AML-193 (cell line): ENCODE data around the gene OPN1LW.
"Not testable (repeated sequence)": the region's sequence is repeated elsewhere in the genome, so short reads cannot be mapped to it uniquely, and the experiment has no call there.

ENCODE experiments used
- DNase-seq, 2 experiments: peaks; one replicate each; lab custom pipeline; 2025; lab: John Stamatoyannopoulos, UW

OPN1LW gene

DNA sequence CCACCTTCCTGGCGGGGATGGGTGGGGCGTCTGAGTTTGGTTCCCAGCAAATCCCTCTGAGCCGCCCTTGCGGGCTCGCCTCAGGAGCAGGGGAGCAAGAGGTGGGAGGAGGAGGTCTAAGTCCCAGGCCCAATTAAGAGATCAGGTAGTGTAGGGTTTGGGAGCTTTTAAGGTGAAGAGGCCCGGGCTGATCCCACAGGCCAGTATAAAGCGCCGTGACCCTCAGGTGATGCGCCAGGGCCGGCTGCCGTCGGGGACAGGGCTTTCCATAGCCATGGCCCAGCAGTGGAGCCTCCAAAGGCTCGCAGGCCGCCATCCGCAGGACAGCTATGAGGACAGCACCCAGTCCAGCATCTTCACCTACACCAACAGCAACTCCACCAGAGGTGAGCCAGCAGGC lies at the start of gene OPN1LW:
Gene OPN1LW (plus strand): TSS at position 234 of the 400 bp plus-strand sequence. CDS start 41 bp downstream, at position 275.
- not testable (repeated sequence) for DNase-seq

DNA sequence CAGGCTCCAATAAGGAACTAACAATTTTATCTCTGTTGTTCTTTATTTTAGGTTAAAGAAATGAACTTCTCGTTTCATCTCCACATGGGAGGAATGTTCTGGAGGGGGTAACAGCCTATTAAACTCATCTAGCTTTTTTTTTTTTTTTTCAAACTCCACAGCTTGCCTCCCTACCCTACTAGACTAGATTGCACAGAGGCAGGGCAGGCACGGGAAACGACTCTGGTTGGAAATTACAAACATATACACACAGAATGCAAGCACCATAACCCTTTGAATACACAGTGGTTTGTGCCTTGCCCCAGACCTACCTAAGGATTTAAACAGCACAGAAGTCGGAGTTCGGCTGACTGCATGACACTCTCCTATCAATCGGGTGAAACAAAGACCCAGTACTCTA lies 49.2 kb upstream of the OPN1LW start:
- no peak for DNase-seq

DNA sequence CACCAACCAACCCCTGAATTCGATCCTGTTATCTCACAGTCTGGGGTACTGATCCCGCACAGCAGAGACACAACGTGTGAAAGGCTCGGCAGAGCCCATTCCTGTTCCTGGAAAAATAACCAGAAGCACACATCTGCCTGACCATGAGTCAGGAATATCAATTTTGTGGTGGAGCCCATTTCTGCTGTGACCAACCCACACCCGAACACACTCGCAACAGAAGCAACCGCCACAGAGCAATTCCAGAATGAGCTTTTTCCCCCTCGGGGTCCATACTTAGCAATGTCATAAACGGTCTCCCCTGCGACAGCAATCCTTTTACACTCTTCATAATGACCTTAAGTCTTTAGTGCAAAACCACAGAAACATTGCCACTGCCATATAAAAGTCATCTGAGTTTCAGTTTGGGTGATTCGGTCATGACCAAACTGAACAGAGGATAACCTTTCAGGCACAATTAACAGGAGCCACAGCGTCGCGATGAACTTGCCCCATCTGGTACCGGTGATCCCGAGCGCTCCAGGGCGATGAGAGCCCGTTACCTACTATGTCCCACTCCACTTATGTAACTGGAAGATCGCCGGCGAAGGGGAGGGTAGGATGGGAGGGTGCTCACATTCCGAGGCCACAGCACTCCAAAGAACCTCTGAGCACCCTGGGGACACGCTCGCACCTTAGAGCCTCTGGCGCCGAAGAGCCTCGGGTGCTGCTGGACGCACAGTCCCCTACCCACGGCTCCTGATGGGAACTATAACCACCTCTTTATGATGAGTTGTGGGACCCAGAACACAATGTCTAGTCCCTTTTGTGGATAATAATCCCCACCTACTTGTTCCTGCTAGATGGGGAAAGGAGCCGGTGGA lies 47.7 kb upstream of the OPN1LW start:
- DNase-seq, result no peak

DNA sequence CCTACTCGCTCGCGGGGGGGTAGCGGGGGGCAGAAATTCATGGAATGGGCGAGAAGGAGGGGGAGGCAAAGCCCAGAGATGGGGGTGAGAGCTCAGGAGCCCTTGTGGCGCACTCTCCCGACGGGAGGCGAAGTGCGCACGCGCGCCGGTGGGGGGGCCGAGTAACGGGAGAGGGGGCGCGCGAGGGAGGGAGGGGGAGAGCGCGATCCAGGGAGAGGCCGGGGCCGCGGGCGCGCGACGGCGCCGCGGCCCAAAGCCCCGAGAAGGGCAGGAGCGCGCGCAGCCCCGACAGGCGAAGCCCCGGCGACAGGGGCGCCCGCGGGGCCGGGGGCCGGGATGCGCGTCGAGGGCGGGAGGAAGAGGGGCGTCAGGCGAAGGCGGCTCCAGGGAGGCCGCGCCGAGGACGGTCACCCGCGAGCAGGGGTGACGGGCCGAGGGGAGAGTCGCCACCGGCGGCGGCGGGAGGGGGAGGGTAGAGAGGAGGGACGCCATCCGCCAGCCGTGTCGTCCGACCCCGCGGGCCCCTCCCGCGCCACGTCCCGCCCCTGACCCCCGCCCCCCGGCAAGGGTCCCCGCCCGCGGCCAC lies 46.9 kb upstream of the OPN1LW start:
- DNase-seq, result peak in 1 of 2 experiments; percentile 6

DNA sequence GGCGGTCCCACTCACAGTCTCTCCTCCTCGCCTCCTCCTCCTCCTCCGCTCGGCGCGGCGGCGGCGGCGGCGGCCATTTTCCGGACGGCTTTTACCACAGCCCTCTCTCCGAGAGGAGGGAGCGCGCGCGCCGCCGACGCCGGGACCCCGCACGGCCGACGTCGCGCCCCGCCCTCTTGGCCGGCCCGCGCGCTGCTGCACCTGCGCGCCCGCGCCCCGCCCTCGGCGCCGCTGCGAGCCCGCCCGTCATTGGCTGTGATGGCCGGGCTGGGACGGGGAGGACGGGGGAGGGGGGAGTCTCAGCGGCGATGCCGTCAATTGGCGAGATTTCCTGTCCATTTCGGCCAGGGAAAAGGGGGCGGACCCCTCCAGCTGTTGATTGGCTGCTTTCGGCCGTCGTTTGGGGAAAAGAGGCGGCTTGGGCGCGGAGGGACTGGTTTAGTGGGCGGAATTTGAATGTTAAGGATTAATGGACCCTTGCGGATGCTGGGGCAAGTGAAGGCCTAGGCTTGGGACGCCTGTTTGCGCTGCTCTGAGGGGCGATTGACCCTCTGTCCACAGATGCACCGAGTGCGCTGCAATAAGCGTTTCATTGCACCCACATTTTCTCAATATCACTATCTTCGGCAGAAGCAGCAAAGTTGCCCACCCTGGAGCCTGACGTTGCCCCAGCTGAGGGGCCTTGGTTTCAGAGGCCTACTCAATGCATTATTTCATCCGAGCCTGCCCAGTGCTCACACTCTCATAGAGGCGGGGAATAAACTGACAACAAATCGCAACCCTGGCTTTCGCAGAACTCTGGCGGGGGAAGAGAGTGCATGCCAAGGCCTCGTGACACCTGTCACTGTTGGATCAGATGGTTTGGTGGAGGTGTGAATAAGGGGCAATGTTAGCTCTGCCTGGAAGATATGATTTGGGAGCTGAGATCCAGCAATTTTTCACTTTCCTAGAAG lies 46.2 kb upstream of the OPN1LW start, which contains the start of gene MECP2:
Gene MECP2 (minus strand): TSS at position 129 of the 953 bp plus-strand sequence.
- DNase-seq, result peak; percentile 75

DNA sequence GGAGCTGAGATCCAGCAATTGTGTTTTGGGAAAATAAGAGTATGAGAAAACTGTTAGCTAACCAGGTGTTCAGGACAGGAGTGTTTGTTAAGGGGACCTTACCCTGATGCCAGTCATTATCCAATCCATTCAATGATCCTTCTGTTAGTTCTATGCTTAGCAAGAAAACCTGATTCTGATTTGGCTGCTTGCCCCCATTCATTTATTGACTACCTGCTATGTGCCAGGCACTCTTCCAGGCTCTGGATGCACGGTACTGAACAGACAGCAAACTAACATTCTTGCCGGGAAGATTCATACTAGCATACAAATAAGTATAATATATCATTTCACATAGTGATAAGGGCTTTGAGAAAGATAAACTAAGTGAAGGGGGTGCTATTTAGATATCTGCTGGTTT lies 45.5 kb upstream of the OPN1LW start:
- no peak for DNase-seq

DNA sequence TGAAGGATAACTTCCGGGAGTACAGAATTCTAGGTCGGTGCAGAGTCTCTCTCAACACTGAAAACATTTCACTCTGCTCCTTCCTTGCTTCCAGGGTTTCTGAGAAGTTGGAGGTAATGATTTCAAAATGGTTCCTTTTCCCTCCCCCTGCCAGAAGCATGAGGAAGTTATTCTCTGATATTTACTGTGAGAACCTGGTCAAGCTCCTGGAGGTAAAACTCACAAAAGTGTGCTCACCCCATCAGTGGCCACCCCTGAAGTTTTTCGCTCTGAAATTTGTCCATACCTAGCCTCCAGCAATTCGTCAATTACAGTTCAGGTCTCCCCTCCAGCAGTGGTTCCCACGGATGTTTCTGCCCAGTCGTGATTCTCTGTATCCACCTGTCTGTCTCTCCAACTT lies 30.3 kb upstream of the OPN1LW start:
- DNase-seq, result no peak

DNA sequence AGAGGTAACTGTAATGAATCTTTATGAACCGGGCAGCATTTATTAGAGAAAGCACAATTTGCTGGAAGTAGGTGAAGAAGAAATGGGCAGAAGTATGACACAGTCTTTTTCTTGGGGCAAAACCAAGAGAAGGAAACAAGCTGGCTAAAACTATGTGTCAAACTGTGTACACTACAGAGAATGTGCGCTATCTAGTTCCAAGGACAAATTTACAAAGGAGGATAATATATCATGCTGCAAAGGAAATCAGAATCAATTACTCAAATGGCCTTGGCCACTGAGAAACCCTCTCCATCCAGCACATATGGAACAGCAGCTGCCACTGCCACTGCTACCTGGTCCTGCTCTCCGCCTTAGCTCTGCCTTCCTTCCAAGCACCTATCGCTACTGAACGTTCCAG lies 29.4 kb upstream of the OPN1LW start:
- DNase-seq, result no peak

DNA sequence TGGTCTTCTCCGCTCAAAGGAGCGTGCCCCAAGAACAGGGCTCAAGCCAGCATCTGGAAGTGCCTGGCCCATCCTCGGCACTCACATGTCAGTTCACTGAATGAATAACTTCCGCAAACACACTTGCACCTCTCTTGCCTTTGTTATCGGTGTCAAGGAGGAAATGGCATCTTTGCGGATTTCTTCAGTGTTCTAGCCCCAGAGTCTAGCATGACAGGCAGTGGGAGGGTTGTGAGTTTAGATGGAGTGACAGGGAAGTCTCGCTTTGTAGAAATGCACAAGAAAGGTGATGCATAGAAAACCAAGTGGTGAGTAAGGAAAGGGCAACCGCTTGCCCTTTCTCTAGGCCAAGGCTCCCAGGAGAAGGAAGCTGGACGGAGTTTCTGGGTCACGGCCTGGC lies 29.0 kb upstream of the OPN1LW start:
- no peak for DNase-seq

DNA sequence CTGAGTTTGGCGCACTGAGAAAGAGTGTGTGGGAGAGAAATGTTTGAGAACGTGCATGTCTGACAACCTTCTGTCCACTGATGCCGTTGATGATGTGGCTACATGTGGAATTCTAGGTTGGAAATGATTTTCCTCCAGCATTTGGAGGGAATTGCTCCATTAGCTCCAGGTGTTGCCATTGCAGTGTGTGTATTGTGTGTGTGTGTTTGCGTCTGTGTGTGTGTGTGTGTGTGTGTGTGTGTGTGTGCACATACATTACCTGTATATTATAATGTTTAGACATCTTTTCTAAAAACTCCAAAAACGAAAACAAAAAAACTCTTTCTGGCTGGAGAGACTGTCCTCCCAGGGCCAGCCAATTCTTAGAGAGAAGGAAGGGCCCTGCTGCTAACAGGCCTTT lies 28.3 kb upstream of the OPN1LW start:
- no peak for DNase-seq

DNA sequence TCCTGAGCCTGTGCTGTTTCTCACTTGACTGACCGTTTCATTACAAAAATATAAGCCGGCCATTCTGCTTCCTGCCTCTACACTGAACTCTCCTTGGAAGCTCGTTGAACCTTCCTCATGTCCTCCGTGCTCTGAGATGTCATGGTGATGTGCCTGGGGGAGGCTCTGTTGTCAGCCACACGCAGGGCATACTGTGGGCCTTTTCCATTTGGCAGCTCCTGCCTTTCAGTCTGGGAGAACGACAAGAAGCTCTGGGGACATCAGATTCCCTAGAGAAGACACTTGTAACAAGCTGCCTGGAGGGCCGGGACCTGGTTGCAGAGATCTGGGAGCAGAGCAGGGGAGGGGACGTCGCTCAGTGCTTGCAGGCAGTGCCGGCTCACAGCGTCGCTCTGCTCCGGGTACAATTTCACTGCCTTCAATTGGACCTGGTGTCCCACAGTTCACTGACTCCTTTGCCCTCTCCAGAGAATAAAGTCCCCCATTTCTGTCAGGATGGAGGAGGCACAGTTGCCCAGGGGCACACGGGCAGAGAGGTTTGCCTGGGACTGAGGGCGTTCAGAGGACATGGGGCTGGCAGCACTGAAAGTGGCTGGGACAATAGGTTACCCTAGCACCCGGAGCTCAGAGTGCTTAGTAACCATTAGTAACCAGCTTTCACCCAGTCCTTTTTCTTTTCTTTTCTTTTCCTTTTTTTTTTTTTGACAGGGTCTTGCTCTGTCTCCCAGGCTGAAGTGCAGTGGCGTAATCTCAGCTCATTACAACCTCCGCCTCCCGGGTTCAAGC lies 27.4 kb upstream of the OPN1LW start:
- DNase-seq, result no peak

DNA sequence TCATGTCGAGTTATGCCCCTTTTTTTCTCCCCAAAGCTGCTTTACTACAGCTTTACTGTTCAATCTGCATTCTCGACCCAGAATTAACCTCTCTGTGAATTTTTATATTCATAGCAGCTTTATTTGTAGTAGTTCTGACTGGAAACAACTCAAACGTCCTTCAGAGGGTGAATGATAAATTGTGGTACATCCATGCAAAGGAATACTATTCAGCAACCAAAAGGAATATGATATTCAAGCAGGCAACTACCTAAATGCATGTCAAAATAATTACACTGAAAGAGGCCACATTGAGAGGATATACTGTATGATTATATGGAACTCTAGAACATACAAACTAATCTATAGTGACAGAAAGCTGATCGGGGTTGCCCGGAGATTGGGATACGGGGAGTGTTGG lies 26.5 kb upstream of the OPN1LW start:
- DNase-seq, result no peak

DNA sequence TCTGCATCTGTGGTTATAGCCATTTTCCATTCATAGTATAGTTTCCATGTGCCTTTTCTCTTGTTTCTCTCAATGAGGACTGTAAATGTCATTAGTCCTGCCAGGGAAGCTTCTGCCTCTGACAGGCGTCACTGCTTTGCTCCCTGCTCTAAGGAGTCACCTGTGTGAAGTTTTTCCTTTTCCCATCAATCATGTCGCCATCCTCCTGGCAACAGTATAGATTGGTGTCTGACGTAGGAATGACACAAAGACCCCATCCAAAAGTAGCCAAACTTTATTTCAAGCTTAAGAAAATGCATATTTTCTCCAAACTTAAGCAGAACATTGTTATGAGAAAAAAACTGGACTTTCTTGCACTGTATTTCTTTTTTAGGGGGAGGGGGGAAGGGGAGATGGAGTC lies 23.5 kb upstream of the OPN1LW start:
- no peak for DNase-seq

DNA sequence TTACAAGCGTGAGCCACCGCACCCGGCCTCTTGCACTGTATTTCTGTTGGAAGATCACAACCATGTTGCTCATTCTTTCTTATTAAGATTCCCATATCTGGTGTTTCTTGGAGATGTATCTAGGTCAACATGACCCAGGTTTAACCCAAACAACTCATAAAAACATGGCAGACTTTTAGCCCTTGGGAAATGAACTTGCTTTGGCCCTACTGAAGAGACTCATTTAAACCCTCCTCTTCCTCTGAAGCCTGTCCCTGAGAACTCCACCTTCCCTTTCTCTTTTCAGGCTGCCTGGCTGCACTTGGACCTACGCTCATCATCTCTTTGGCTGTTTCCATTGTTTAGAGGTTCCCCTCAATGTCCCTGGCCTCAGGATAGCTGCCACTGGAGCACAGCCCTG lies 22.8 kb upstream of the OPN1LW start:
- DNase-seq, result no peak

DNA sequence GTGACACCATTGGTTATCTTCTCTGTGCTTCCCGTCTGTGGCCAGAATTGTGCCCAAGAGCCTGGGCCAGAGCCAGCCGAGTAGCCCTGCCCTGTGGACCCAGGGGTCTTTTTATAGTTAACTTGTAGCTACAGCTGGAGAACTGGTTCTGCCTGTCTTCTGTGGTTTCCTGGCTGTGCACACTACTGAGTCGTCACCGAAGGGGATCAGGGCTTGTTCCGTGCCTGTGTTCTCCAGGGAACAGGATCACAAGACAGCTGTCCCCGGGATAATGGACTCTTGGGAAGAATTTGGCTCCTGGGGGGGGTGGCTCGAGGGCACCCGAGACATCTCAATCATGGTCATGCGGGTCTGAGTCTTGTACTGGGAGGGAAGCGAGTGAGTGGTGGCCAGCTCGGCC lies 22.1 kb upstream of the OPN1LW start:
- no peak for DNase-seq

DNA sequence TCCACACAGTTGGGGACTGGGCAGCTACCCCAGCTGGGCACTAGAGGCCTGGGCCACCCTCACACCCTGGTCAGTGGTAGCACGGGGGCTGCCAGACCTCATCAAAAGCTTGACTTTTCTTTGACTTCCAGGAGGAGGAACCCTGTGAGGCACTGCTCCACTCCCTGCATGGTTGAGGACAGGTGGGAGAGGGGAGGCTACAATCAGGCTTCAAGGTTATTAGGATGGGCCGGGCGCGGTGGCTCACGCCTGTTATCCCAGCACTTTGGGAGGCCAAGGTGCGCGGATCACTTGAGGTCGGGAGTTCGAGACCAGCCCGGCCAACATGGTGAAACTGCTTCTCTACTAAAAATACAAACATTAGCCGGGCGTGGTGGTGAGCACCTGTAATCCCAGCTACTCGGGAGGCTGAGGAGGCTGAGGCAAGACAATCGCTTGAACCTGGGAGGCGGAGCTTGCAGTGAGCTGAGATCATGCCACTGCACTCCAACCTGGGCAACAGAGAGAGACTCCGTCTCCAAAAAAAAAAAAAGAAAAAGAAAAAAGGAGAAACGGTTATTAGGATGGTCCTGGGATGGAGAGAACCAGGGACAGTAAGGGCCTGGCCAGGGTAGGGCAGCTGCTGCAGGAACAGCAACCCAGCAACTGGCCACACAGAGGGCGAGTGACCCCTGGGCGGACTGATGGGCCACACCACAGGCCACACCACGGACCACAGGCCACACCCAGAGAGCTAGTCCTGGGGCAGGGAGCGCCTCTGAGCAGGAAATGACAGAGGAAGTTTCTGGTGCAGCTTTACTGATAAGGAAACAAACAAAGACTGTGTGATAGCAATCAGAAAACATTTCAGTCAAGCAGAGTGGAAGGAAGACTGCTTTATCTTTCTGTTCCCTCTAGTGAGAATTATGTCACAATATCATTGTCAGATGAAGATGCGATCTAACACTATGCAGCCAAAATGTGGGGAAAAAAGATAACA lies 20.5 kb upstream of the OPN1LW start:
- no peak for DNase-seq

DNA sequence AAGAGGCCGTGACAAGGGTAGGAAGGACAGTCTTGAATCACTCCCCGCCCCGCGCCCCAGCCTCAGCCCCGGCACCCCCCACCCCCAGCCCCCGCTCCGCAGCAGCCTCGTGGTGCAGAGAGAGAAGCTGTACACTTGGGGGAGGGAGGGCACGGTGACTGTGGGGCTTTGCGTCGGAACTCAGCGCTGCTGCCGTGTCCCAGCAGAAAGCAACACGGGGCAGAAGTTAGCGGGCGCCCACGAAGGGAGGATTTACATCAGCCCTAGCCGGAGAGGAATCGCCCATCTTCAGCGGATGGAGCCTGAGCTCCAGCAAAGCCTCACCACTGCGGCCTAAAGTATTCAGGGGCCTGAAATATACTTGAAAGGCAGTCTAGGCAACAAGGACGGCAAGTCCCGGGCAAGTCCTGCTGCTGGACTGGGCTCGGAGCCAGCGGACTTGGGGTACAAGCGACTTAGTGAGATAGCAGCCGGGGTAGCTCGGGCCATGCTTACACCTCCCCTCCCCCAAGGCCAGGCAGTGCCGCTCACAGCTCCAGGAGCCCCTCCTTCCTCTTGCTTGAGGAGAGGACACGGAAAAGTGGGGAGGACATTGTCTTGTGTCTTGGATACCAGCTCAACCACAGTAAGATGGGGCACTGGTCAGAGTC lies 18.5 kb upstream of the OPN1LW start:
- no peak for DNase-seq

DNA sequence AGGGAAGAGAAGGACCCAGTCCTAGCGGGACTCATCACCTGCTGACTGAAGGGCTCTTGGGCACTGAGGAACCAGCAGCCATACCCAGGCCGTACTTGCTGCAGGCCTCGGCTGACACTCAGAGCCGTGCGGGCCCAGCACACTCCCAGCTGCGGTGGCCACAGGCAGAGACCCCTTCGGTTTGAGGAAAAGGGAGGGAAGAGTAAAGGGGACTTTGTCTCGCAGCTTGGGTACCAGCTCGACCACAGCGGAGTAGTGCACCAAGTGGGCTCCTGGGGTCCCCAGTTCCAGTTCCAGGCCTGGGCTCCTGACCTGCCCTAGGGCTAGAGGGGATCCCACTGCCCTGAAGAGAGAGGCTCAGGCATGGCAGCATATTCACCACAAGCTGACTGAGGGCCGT lies 17.9 kb upstream of the OPN1LW start:
- no peak for DNase-seq

DNA sequence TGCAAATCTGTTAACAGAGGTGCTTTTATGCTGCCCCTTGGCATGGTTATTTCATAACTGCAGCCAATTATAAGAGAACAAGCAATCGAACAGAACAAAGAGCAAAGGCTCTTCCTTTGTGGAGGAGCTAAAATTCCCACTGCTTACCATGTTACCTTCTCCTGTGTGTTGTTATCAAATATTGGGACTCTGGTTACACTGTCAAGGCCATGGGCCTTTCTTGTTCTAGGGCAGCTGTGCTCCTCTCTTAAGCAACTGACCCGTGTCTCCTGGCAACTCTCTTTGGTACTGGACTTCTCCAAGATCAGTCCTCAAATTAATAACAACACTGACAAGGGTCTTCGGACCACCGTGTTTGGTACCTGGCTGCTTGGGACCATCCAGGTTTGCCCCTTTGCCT lies 12.1 kb upstream of the OPN1LW start:
- no peak for DNase-seq

DNA sequence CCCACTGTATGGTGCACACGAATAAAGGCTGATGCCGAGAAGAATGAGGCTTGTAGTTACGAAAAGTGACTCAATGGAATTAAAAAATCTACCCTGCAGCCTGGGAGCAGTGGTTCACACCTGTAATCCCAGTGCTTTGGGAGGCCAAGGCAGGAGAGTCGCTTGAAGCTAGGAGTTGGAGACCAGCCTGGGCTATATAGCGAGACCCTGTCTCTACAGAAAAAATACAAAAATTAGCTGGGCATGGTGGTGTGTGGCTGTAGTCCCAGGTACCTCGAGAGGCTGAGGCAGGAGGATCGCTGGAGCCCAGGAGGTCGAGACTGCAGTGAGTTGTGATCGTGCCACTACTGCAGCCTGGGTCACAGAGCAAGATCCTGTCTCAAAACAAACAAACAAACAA lies 11.7 kb upstream of the OPN1LW start:
- no peak for DNase-seq
